Measurements from ENCODE around the gene CCDC88C. TPM values are rescaled to one million over a fixed set of nuclear protein-coding genes. Genes with fewer than 3 reads are reported as not detected.

The CCDC88C gene
- total and polyA plus RNA-seq, 2 donors (not counting 3 experiments of a cell fraction or from before 2014, with no cell fraction given), result 11.4 to 52.1 TPM

DNA sequence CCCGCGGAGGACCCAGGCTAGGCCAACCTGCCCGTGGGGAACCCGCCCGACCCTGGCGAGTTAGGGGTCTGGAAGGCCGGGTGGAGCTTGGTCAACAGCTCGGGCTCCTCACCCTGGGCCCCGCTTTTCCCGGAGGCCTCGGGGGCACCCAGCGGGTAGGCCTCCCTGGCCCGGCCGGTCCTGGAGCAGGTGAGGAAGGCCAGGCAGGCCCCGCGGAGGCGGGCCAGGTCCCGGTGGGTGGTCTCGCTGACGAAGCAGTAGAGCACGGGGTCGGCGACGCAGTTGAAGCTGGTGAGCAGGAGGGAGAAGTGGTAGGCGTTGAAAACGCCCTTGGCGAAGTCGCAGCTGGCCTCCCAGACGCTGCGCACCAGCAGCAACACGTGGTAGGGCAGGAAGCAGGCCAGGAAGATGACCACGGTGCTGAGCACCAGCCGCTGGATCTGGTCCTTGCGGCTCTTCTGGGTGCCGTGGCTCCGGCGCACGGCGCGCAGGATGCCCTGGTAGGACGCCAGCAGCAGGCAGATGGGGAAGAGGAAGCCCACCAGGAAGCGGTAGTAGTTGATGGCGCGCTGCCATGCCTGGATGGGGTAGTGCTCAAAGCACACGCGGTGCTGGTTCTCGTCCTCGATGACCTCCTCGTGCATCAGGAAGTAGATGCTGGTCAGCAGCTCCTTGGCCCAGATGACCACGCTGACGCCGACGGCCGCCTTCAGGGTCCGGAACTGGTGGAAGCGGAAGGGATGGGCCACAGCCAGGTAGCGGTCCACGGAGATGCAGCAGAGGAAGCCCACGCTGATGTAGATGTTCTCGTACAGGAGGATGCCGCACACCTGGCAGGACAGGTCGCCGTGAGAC lies 183.5 kb downstream of the CCDC88C start:
- DNase-seq (ENCODE audit: low read depth, low spot score) (no peak), FAIRE-seq (no peak)
- dilution Hi-C loops (cut with MboI; ENCODE audit: extremely low pct_ligation_motif_present, low sequenced_read_pairs) (no loop called here), intact Hi-C loops (cut with micrococcal nuclease) (no loop called here)
- Histone ChIP-seq H3K9me1 (replicated peaks; ENCODE audit: control insufficient read depth, extremely low read depth, insufficient read depth, low read length) (no peaks in the 10 kb centered on the region), H2AFZ (ENCODE audit: low read depth, low read length) (no peak overlapping the region), H3K36me3 (ENCODE audit: control insufficient read depth in 2 of 2, extremely low read depth in 1 of 2, insufficient read depth in 2 of 2, low read length in 2 of 2) (no peaks in the 10 kb centered on the region), H3K4me2 (ENCODE audit: insufficient read depth, low read length) (no peak overlapping the region), H3K27ac (ENCODE audit: insufficient read depth, low read depth, low read length) (no peak overlapping the region), H3K4me1 (ENCODE audit: control insufficient read depth, extremely low read depth, insufficient read depth, low read length) (no peaks in the 10 kb centered on the region), H3K9me3 (replicated peaks; ENCODE audit: control insufficient read depth, insufficient read depth, low read length) (no peaks in the 10 kb centered on the region), H3K79me2 (ENCODE audit: control insufficient read depth, insufficient read depth, low read length) (no peaks in the 10 kb centered on the region), H4K20me1 (replicated peaks; ENCODE audit: control insufficient read depth, extremely low read depth, insufficient read depth, low read length) (no peaks in the 10 kb centered on the region), H3K9ac (replicated peaks; ENCODE audit: extremely low read depth, insufficient read depth, low read length) (no peak overlapping the region), H3K4me3 (replicated peaks in 1 of 3; ENCODE audit: insufficient read depth in 1 of 3, low read depth in 1 of 3, low read length in 3 of 3) (no peak overlapping the region), H3K27me3 (ENCODE audit: control insufficient read depth in 2 of 2, insufficient read depth in 2 of 2, low read length in 2 of 2) (no peaks in the 10 kb centered on the region)
- TF ChIP-seq GATA2 (IDR thresholded peaks at IDR 0.05; ENCODE audit: insufficient read depth, insufficient read length, low read depth, low read length) (no peak), POLR2A (IDR thresholded peaks at IDR 0.05; ENCODE audit: low read depth, low read length) (no peak), MYC (IDR thresholded peaks at IDR 0.05; ENCODE audit: low read depth, low read length) (no peak), EZH2 (IDR thresholded peaks at IDR 0.05; ENCODE audit: borderline replicate concordance, low read depth, low read length, severe bottlenecking) (no peak), JUN (IDR thresholded peaks at IDR 0.05; ENCODE audit: borderline replicate concordance, insufficient read depth, insufficient read length, low read depth) (no peak), POLR2AphosphoS5 (IDR thresholded peaks at IDR 0.05; ENCODE audit: insufficient read depth, low read depth, low read length) (no peak), FOS (IDR thresholded peaks at IDR 0.05; ENCODE audit: borderline replicate concordance, insufficient read depth, low read length) (no peak)
- TF ChIP-seq, protein P1, sequence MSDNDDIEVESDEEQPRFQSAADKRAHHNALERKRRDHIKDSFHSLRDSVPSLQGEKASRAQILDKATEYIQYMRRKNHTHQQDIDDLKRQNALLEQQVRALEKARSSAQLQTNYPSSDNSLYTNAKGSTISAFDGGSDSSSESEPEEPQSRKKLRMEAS (IDR thresholded peaks at IDR 0.05; ENCODE audit: insufficient read depth, insufficient read length), result no peak
- TF ChIP-seq, protein P2, sequence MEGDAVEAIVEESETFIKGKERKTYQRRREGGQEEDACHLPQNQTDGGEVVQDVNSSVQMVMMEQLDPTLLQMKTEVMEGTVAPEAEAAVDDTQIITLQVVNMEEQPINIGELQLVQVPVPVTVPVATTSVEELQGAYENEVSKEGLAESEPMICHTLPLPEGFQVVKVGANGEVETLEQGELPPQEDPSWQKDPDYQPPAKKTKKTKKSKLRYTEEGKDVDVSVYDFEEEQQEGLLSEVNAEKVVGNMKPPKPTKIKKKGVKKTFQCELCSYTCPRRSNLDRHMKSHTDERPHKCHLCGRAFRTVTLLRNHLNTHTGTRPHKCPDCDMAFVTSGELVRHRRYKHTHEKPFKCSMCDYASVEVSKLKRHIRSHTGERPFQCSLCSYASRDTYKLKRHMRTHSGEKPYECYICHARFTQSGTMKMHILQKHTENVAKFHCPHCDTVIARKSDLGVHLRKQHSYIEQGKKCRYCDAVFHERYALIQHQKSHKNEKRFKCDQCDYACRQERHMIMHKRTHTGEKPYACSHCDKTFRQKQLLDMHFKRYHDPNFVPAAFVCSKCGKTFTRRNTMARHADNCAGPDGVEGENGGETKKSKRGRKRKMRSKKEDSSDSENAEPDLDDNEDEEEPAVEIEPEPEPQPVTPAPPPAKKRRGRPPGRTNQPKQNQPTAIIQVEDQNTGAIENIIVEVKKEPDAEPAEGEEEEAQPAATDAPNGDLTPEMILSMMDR (IDR thresholded peaks at IDR 0.05; ENCODE audit: extremely low read depth in 1 of 2, insufficient read depth in 1 of 2, low read depth in 1 of 2, low read length in 2 of 2), result no peak
- no TSS peak for BruUV-seq (replicated peaks)
- POLR2A ChIA-PET, result interaction anchor here (0.6 kb wide), 1 partner anchor 41 kb away, joined by 6 read pairs; no protein-coding TSS in a partner anchor
- CTCF ChIA-PET, result interaction anchor here (1.8 kb wide), 1 partner anchor 57 kb away, joined by 5 read pairs; no protein-coding TSS in a partner anchor

Data from endothelial cell of umbilical vein (primary cell).